Endothelial cell (in vitro differentiated cells): Measurements from ENCODE around the gene TMEM181. TPM values are rescaled to one million over a fixed set of nuclear protein-coding genes. Genes with fewer than 3 reads are reported as not detected.
"Not testable (repeated sequence)": the region's sequence is repeated elsewhere in the genome, so short reads cannot be mapped to it uniquely, and the experiment has no call there.

Source experiments
- DNase-seq: peaks from one replicate; pipeline ENCODE4 v3.0.0; 2021; ENCODE audit warnings: low spot score
- H3K27ac Mint-ChIP-seq: one replicate; pipeline ENCODE4 v1.8.0; 2021; ENCODE audit warnings: mixed read lengths, inconsistent platforms; ENCODE audit not compliant: unreplicated experiment
- H3K27me3 Mint-ChIP-seq: one replicate; pipeline ENCODE4 v1.8.0; 2021; ENCODE audit warnings: mild to moderate bottlenecking, moderate library complexity, mixed read lengths, inconsistent platforms; ENCODE audit not compliant: unreplicated experiment
- H3K36me3 Mint-ChIP-seq: one replicate; pipeline ENCODE4 v1.8.0; 2021; ENCODE audit warnings: mild to moderate bottlenecking, low read depth, mixed read lengths, inconsistent platforms; ENCODE audit not compliant: unreplicated experiment
- H3K4me1 Mint-ChIP-seq: one replicate; pipeline ENCODE4 v1.8.0; 2021; ENCODE audit warnings: mild to moderate bottlenecking, mixed read lengths, inconsistent platforms; ENCODE audit not compliant: unreplicated experiment
- H3K4me3 Mint-ChIP-seq: one replicate; pipeline ENCODE4 v1.8.0; 2021; ENCODE audit warnings: mild to moderate bottlenecking, mixed read lengths, inconsistent platforms; ENCODE audit not compliant: unreplicated experiment
- H3K9me3 Mint-ChIP-seq: one replicate; pipeline ENCODE4 v1.8.0; 2021; ENCODE audit warnings: mixed read lengths, inconsistent platforms; ENCODE audit not compliant: unreplicated experiment
- total RNA-seq: library from RNA; stranded (reverse); fragmentation: NEBNext Ultra II Directional; extraction: Animal tissue kit (Norgen Biotek cat#: 25700); gene quantifications from one replicate; pipeline ENCODE4 v1.2.1, GENCODE V29; 2021; ENCODE audit not compliant: unreplicated experiment
- TF ChIP-seq, protein P1 (sequence below): fragments of 200-600 bp; sonication (generic); IDR thresholded peaks from one replicate; pipeline ENCODE4 v1.5.0; 2021; ENCODE audit warnings: antibody characterized with exemption; ENCODE audit not compliant: unreplicated experiment

TMEM181 gene
- total RNA-seq, 1 donor from 2014 or later: 29.5 TPM

DNA sequence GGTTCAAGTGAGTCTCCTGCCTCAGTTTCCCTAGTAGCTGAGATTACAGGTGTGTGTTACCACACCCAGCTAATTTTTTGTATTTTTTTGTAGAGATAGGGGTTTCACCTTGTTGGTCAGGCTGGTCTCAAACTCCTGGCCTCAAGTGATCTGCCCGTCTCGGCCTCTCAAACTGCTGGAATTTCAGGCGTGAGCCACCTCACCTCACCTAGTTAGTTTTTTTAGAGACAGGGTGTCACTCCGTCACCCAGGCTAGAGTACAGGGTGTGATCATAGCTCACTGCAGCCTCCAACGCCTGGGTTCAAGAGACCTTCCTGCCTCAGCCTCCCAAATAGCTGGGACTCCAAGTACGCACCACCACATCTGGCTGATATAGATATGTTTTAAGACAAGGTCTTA is 112.8 kb downstream of the TMEM181 start:
- H3K36me3 Mint-ChIP-seq: no peaks in the 10 kb centered on the region
- H3K9me3 Mint-ChIP-seq: no peaks in the 10 kb centered on the region
- H3K27ac Mint-ChIP-seq: no peak overlapping the region
- H3K27me3 Mint-ChIP-seq: no peaks in the 10 kb centered on the region
- TF ChIP-seq, protein P1, sequence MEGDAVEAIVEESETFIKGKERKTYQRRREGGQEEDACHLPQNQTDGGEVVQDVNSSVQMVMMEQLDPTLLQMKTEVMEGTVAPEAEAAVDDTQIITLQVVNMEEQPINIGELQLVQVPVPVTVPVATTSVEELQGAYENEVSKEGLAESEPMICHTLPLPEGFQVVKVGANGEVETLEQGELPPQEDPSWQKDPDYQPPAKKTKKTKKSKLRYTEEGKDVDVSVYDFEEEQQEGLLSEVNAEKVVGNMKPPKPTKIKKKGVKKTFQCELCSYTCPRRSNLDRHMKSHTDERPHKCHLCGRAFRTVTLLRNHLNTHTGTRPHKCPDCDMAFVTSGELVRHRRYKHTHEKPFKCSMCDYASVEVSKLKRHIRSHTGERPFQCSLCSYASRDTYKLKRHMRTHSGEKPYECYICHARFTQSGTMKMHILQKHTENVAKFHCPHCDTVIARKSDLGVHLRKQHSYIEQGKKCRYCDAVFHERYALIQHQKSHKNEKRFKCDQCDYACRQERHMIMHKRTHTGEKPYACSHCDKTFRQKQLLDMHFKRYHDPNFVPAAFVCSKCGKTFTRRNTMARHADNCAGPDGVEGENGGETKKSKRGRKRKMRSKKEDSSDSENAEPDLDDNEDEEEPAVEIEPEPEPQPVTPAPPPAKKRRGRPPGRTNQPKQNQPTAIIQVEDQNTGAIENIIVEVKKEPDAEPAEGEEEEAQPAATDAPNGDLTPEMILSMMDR: no peak
- no peak overlapping the region for H3K4me3 Mint-ChIP-seq
- H3K4me1 Mint-ChIP-seq: no peaks in the 10 kb centered on the region
- no peak for DNase-seq

DNA sequence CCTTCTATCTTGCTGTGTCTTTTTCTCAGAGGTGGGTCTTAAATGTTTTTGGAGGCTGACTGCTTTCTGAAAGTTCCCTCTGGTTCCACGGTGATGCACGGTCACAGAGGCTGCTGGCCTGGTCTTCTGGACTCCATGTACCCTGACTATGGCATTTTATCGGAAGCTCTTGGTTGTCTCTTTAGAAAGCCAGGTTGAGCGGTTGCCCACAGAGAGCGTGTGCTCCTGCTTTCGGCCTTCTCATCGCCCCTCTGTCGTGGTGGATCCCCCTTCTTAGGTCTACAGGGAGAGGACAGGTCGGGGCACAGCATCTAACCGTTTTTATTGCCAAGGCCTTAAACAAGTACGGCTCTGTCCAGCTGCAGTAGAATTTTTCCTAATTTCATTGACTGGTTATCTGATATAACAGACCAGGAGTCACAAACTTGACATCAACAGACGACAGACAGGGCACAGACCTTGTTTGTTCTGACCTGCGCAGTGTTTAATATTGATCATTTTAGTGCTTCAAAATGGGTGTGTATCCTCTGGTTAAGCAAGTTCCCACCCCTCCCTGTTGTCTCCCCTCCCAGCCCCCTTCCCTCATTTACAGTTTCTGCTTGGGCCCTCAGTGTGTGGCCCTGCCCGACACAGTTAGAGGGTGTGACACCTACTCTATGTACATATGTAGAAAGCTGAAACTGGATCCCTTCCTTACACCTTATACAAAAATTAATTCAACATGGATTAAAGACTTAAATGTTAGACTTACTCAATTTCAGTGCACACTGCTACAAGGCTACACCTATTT is 114.6 kb downstream of the TMEM181 start:
- no peak overlapping the region for H3K4me3 Mint-ChIP-seq
- no peak for DNase-seq
- no peaks in the 10 kb centered on the region for H3K9me3 Mint-ChIP-seq
- H3K27me3 Mint-ChIP-seq: no peaks in the 10 kb centered on the region
- H3K36me3 Mint-ChIP-seq: no peaks in the 10 kb centered on the region
- H3K4me1 Mint-ChIP-seq: no peaks in the 10 kb centered on the region
- TF ChIP-seq, protein P1: no peak
- no peak overlapping the region for H3K27ac Mint-ChIP-seq

DNA sequence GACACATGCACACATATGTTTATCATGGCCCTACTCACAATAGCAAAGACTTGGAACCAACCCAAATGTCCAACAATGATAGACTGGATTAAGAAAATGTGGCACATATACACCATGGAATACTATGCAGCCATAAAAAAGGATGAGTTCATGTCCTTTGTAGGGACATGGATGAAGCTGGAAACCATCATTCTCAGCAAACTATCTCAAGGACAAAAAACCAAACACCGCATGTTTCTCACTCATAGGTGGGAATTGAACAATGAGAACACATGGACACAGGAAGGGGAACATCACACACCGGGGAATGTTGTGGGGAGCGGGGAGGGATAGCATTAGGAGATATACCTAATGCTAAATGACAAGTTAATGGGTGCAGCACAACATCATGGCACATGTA is 117.2 kb downstream of the TMEM181 start:
- H3K4me3 Mint-ChIP-seq, H3K27ac Mint-ChIP-seq, H3K27me3 Mint-ChIP-seq, DNase-seq, H3K36me3 Mint-ChIP-seq, H3K9me3 Mint-ChIP-seq, H3K4me1 Mint-ChIP-seq: not testable (repeated sequence)

DNA sequence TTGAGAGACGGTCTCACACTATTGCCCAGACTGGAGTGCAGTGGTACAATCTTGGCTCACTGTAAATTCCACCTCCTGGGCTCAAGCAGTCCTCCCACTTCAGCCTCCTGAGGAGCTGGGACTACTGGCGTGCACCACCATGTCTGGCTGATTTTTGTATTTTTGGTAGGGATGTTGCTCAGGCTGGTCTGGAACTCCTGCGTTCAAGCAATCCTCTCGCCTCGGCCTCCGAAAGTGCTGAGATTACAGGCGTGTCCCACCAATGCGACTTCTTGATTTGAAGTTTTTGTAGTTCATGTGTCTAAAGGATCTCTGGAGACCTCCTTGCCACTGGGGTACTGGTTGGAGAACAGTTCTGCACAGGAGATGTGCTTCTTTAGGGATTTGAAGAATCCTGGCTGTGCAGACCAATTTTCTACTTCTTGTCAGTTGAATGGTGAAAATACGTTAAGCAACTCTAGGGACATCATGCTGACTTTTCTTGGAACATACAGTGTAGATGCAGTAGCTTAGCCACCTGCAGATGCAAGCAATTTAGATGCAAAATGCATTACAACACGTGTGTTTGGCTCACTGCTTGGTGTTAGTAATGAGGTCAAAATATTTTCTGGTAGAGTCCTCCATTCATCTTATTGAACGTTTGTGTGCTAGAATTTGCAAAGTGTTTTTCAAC is 118.2 kb downstream of the TMEM181 start:
- Mint-ChIP-seq H3K27ac (no peak overlapping the region), H3K4me3 (no peak overlapping the region), H3K27me3 (no peaks in the 10 kb centered on the region), H3K9me3 (no peaks in the 10 kb centered on the region), H3K4me1 (no peaks in the 10 kb centered on the region), H3K36me3 (no peaks in the 10 kb centered on the region)
- TF ChIP-seq, protein P1: no peak
- DNase-seq: no peak

DNA sequence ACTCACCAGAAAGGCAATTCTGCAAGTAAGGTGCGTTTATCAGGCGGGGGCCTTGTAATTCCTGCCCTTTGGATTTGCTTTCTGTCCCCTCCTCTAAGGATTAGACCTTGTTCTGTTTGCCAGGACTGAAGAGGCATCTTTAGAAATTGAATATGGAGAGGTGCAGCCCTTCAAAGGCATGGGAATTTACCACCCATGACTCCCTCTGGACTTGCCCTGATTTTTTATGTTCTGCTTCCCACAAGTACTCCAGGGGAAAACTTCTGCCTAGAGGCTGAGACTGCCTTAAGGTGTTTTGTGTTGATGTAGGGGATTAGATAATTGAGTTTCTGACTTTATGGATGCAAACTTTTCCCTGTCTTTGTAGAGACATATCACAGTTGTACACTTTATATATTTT is 120.1 kb downstream of the TMEM181 start:
- Mint-ChIP-seq H3K27ac (no peak overlapping the region), H3K4me3 (no peak overlapping the region), H3K36me3 (no peaks in the 10 kb centered on the region), H3K4me1 (no peaks in the 10 kb centered on the region), H3K27me3 (no peaks in the 10 kb centered on the region), H3K9me3 (no peaks in the 10 kb centered on the region)
- DNase-seq: no peak
- TF ChIP-seq, protein P1: no peak
